ENCODE results near the gene IMP3.
"Not testable (repeated sequence)": the region's sequence is repeated elsewhere in the genome, so short reads cannot be mapped to it uniquely, and the experiment has no call there.

IMP3 gene

GRCh38 chr15:75641603-75642002 lies 1.6 kb upstream of the IMP3 start:
- no peak for TF ChIP-seq CTCF (IDR thresholded peaks at IDR 0.05; ENCODE audit: low read length, missing control alignments)
- no peak overlapping the region for H3K4me3 ChIP-seq (replicated peaks; ENCODE audit: low read depth, low read length)
- DNase-seq (ENCODE audit: low read depth): no peak

GRCh38 chr15:75641179-75641503 lies 1.1 kb upstream of the IMP3 start:
- TF ChIP-seq CTCF (IDR thresholded peaks at IDR 0.05; ENCODE audit: low read length, missing control alignments): no peak
- DNase-seq (ENCODE audit: low read depth): no peak
- H3K4me3 ChIP-seq (replicated peaks; ENCODE audit: low read depth, low read length): no peak overlapping the region

- DNase-seq (ENCODE audit: low read depth): peak; percentile 66
- TF ChIP-seq CTCF (IDR thresholded peaks at IDR 0.05; ENCODE audit: low read length, missing control alignments): peak; percentile 28
- H3K4me3 ChIP-seq (replicated peaks; ENCODE audit: low read depth, low read length): peak overlapping the region; percentile 89
Measured at GRCh38 chr15:75640483-75641178, 607 bp upstream of the IMP3 start.

- peak; percentile 34 for DNase-seq (ENCODE audit: low read depth)
- TF ChIP-seq CTCF (IDR thresholded peaks at IDR 0.05; ENCODE audit: low read length, missing control alignments): no peak
- peak overlapping the region; percentile 89 for H3K4me3 ChIP-seq (replicated peaks; ENCODE audit: low read depth, low read length)
Measured at GRCh38 chr15:75639191-75639708, 774 bp downstream of the IMP3 start.

GRCh38 chr15:75637245-75638009 lies 2.6 kb downstream of the IMP3 start:
- DNase-seq (ENCODE audit: low read depth): no peak
- no peak for TF ChIP-seq CTCF (IDR thresholded peaks at IDR 0.05; ENCODE audit: low read length, missing control alignments)
- H3K4me3 ChIP-seq (replicated peaks; ENCODE audit: low read depth, low read length): peak overlapping the region; percentile 89

- no peak overlapping the region for H3K4me3 ChIP-seq (replicated peaks; ENCODE audit: low read depth, low read length)
- TF ChIP-seq CTCF (IDR thresholded peaks at IDR 0.05; ENCODE audit: low read length, missing control alignments): no peak
- DNase-seq (ENCODE audit: low read depth): no peak
Measured at GRCh38 chr15:75636026-75636425, 4.0 kb downstream of the IMP3 start.

GRCh38 chr15:75633922-75634321 lies 6.1 kb downstream of the IMP3 start:
- H3K4me3 ChIP-seq (replicated peaks; ENCODE audit: low read depth, low read length); DNase-seq (ENCODE audit: low read depth): not testable (repeated sequence)

All from fibroblast of pulmonary artery (primary cell).